ENCODE measurements around the gene COBL. TPM values are rescaled to one million over a fixed set of nuclear protein-coding genes. Genes with fewer than 3 reads are reported as not detected.

The COBL gene
- total RNA-seq, 2 donors from 2014 or later = 1.4 to 1.6 TPM

- H3K36me3 ChIP-seq = no peaks in the 10 kb centered on the region
- H3K4me3 ChIP-seq = no peak overlapping the region
- no peaks in the 10 kb centered on the region for H3K4me1 ChIP-seq (ENCODE audit: control insufficient read depth in 1 of 2, low read depth in 2 of 2)
- no peak for DNase-seq (ENCODE audit: low spot score)
- no peak for ATAC-seq (ENCODE audit: insufficient number of reproducible peaks, low FRiP score, low read depth)
- H3K27ac ChIP-seq = no peak overlapping the region
- no peak for TF ChIP-seq CTCF (IDR thresholded peaks at IDR 0.05)
- H3K27me3 ChIP-seq (replicated peaks; ENCODE audit: insufficient read depth) = no peaks in the 10 kb centered on the region
- H3K9me3 ChIP-seq = no peaks in the 10 kb centered on the region
Observed at GRCh38 chr7:51084121-51084520, 232.5 kb downstream of the COBL start.

GRCh38 chr7:51082940-51083533 lies 233.6 kb downstream of the COBL start:
- ATAC-seq (ENCODE audit: insufficient number of reproducible peaks, low FRiP score, low read depth) = no peak
- Histone ChIP-seq H3K27me3 (replicated peaks; ENCODE audit: insufficient read depth) (no peaks in the 10 kb centered on the region), H3K27ac (no peak overlapping the region), H3K4me3 (no peak overlapping the region), H3K4me1 (ENCODE audit: control insufficient read depth in 1 of 2, low read depth in 2 of 2) (no peaks in the 10 kb centered on the region), H3K9me3 (no peaks in the 10 kb centered on the region), H3K36me3 (no peaks in the 10 kb centered on the region)
- no peak for DNase-seq (ENCODE audit: low spot score)
- no peak for TF ChIP-seq CTCF (IDR thresholded peaks at IDR 0.05)

GRCh38 chr7:51082096-51082840 lies 234.3 kb downstream of the COBL start:
- Histone ChIP-seq H3K9me3 (no peaks in the 10 kb centered on the region), H3K4me3 (no peak overlapping the region), H3K27ac (no peak overlapping the region), H3K4me1 (ENCODE audit: control insufficient read depth in 1 of 2, low read depth in 2 of 2) (no peaks in the 10 kb centered on the region), H3K27me3 (replicated peaks; ENCODE audit: insufficient read depth) (no peaks in the 10 kb centered on the region), H3K36me3 (no peaks in the 10 kb centered on the region)
- ATAC-seq (ENCODE audit: insufficient number of reproducible peaks, low FRiP score, low read depth) = no peak
- DNase-seq (ENCODE audit: low spot score) = no peak
- TF ChIP-seq CTCF (IDR thresholded peaks at IDR 0.05) = no peak

- H3K27me3 ChIP-seq (replicated peaks; ENCODE audit: insufficient read depth) = no peaks in the 10 kb centered on the region
- no peak overlapping the region for H3K4me3 ChIP-seq
- H3K36me3 ChIP-seq = no peaks in the 10 kb centered on the region
- H3K27ac ChIP-seq = no peak overlapping the region
- H3K4me1 ChIP-seq (ENCODE audit: control insufficient read depth in 1 of 2, low read depth in 2 of 2) = no peaks in the 10 kb centered on the region
- ATAC-seq (ENCODE audit: insufficient number of reproducible peaks, low FRiP score, low read depth) = no peak
- no peak for DNase-seq (ENCODE audit: low spot score)
- H3K9me3 ChIP-seq = no peaks in the 10 kb centered on the region
- TF ChIP-seq CTCF (IDR thresholded peaks at IDR 0.05) = no peak
Observed at GRCh38 chr7:51081270-51081890, 235.2 kb downstream of the COBL start.

- no peak for ATAC-seq (ENCODE audit: insufficient number of reproducible peaks, low FRiP score, low read depth)
- no peaks in the 10 kb centered on the region for H3K9me3 ChIP-seq
- H3K4me3 ChIP-seq = no peak overlapping the region
- TF ChIP-seq CTCF (IDR thresholded peaks at IDR 0.05) = no peak
- no peak for DNase-seq (ENCODE audit: low spot score)
- H3K27ac ChIP-seq = no peak overlapping the region
- H3K27me3 ChIP-seq (replicated peaks; ENCODE audit: insufficient read depth) = no peaks in the 10 kb centered on the region
- no peaks in the 10 kb centered on the region for H3K4me1 ChIP-seq (ENCODE audit: control insufficient read depth in 1 of 2, low read depth in 2 of 2)
- H3K36me3 ChIP-seq = no peaks in the 10 kb centered on the region
Observed at GRCh38 chr7:51080622-51081269, 235.9 kb downstream of the COBL start.

Measured in thoracic aorta (tissue), 2 donors.